Measurements from ENCODE around the gene ARMC9.
"Not testable (repeated sequence)": the region's sequence is repeated elsewhere in the genome, so short reads cannot be mapped to it uniquely, and the experiment has no call there.

The ARMC9 gene

DNA sequence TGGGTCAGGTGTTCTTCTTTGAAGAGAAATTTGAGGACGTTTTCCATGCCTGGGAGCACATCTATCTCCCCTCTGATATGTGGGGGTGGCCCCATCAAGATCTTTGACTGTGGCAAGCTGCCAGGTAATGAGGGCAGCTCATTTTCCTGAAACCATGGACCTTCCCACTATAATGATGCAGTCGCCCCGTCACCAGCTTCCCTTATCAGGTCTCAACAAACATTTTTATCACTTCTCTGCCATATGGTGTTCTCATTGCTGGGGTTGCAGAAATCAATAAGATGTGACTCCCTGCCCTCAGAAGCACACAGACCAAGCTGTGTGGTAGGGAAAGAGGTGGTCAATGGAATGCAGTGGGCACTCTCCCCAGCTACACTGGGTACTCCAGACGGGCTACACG is 148.7 kb downstream of the ARMC9 start:
- no peak for DNase-seq

DNA sequence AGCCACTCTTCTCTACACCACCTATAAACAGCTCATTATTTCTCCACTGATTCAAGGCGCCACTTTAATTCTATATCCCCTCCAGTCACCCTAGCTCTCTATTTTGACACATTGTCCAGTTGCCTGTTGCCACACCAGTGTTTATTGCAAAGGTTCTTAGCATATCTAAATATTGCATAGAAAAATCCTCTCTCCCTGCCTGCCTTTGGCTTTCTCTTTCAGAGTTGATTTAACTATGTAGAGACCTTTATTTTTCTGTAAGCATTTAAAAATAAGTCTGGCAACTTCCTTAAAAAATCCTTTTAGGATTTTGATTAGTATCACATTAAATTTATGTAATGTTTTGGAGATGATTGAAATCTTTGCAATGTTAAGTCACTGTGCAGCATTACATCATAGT is 149.2 kb downstream of the ARMC9 start:
- no peak for DNase-seq

DNA sequence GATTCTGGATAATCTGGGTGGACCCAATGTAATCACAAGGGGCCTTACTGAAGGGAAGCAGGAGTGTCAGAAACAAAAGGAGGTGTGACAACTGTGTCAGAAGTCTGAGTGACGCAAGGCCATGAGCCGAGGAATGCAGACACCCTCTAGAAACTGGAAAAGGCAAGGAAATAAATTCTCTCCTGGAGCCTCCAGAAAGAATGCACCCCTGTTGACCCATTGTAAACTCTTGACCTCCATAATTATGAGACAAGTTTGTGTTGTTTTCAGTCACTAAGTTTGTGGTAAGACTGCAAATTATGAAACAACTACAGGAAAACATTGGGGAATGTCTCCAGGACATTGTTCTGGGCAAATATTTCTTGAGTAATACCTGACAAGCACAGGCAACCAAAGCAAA is 149.7 kb downstream of the ARMC9 start:
- DNase-seq: no peak

DNA sequence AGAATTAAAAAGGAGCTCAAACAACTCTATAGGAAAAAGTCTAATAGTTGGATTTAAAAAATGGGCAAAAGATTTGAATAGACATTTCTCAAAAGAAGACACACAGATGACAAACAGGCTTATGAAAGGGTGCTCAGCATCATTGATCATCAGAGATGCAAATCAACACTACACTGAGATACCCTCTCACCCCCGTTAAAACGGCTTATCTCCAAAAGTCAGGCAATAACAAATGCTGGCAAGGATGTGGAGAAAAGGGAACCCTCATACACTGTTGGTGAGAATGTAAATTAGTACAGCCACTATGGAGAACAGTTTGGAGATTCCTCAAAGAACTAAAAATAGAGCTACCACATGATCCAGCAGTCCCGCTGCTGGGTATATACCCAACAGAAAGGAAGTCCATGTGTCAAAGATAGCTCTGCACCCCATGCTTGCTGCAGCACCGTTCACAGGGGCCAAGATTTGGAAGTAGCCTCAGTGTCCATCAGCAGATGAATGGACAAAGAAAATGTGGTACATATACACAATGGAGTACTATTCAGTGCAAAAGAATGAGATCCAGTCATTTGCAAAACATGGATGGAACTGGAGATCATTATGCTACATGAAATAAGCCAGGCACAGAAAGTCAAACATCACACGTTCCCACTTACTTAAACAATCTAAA is 150.4 kb downstream of the ARMC9 start:
- DNase-seq: no peak

GRCh38 chr2:231349374-231349735 is 150.9 kb downstream of the ARMC9 start:
- DNase-seq: not testable (repeated sequence)

- DNase-seq: no peak
Observed at GRCh38 chr2:231351648-231352047, 153.2 kb downstream of the ARMC9 start.

DNA sequence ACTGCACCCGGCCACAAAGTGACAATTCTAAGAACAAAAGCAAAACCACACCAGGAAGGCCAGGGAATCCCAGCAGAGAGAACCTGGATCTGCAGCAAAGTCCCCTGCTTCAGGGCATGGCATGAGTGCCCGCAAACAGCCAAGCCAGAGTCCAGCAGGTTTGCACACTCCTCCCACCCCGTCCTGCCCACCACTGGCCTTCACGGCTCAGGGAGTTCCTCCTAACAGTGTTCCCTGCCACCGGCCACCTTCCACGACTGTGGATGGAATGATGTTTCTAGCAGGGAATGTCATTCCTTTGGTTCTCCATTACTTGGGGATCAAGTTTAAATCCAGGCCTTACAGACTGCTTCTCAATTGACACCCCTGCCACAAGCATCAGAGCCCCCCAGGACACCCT is 155.0 kb downstream of the ARMC9 start:
- DNase-seq: no peak

GRCh38 chr2:231355508-231356465 is 157.4 kb downstream of the ARMC9 start:
- no peak for DNase-seq

DNA sequence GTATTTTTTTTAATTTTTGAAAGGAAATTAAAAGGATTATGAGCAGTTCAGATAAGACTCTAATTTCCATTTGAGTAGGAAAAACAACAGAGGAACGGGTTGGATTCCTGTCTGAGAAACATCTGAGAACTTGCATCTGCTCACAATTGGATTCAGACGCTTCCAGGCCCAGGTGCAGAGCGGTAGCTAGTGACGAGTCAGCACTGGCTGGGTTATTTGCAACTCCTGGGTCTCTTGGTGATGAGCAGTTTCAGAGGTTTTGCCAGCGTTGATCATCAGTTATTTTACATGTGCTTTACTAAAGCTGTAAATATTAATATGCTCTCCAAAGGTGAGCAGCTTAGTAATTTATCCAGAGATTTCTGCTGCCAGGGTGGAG is 158.0 kb downstream of the ARMC9 start:
- no peak for DNase-seq

- DNase-seq: no peak
Observed at GRCh38 chr2:231357048-231357447, 158.6 kb downstream of the ARMC9 start.

GRCh38 chr2:231357931-231358330 is 159.5 kb downstream of the ARMC9 start:
- DNase-seq: no peak

DNA sequence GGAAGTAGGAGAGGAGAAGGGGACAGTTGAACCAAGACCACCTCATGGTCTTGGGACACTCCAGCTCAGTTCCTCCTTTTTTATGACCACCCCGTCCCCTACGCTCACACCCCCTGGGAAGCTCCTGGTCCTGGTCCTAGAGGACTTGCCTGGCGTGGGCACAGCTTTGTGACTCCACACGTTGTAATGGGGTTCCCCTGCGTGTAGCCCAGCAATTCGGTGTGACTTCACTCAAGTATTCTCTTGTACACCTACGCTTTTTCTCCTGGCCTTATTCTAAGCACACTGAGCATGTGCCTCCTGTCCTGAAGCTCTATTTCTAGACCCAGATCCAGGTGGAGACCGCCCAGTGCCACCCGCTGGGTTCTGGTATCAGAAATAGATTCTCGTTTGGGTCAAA is 161.0 kb downstream of the ARMC9 start:
- DNase-seq: no peak

- DNase-seq: no peak
Observed at GRCh38 chr2:231359948-231360347, 161.5 kb downstream of the ARMC9 start.

DNA sequence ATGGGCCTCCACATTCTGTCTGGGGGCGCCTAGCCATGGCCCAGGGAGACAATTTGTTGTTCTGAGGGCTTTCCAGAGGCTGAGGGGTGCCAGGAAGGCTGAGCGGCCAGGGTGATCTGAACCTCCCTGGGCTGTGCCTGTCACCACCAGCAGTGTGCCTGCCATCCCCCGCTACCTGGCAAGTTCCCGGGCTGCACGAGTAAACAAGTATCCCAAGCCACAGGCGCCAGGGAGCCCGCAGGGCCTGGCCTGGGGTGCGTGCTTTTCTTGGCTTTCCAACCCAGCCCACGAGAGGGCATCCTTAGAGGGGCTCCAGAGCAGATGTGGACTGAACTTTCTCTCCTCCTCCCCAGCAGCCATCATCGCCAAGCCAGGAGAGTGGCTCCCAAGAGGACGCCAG is 162.0 kb downstream of the ARMC9 start:
- no peak for DNase-seq

DNA sequence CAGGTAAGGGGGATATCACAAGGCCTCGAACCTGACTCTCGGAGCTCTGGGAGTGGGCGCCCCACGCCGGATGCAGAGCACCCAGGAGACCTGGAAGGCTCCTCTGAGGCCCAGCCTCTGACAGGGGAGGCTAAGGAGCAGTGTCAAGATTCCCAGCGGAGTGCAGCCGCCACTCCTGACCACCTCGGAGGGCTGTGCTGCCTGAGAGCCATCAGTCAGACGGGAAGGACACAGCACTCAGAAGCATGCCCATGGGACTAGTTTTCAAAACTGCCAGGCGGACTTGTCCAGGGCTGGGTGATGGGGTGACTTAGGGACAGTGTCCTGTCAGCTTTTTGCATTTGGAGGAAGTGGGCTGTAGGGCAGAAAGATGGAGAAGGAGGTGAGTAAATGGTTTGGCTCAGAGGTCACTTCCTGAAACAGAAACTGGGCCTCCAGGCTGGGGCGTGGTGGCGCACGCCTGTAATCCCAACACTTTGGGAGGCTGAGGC is 162.5 kb downstream of the ARMC9 start:
- no peak for DNase-seq

GRCh38 chr2:231361701-231362554 is 163.5 kb downstream of the ARMC9 start:
- no peak for DNase-seq

DNA sequence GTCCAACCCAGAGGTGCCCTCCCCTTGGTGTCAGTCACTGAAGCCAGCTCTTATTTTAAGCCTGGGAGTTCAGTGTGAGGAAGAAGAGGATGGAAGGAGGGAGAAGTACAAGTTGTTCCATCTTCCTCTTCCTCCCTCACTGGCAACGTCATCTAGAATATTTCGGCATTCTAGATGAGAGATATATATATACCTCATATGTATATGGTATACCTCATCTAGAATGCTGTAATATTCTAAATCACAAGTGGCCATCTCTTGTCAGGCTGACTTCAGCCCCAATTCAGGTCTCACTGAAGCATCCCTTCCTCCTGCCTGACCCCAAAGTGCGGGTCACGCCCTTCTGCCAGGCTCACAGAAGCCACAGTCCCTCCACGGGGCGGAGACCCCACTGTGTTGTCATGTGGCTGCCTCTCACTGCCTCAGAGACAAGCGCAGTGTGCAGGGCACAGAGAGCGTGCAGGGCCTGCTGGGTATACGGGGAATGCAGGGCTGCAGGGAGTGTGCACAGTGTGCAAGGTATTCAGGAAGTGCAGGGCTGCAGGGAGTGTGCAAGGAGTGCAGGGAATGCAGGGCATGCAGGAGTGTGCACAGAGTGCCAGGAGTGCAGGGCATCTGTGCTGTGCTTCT is 164.2 kb downstream of the ARMC9 start:
- no peak for DNase-seq

DNA sequence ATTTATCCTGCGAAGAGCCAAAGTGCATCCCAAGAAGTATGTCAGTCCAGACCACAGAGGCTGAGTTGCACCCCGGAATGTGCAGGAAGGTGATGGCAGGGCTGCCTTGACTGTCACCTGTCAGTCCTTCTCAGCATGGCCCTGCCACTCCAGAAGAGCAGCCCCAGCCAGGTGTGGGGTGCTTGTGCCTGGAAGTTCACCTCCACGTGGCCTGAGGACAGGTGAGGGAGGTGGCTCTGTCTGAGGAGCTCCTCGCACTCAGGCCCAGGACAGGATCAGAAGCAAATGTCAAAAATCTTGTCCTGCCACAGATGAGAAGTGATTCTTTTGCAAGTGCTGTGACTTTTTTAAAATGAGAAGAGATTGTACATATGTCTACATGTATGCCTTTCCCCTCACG is 165.6 kb downstream of the ARMC9 start:
- DNase-seq: no peak

- no peak for DNase-seq
Observed at GRCh38 chr2:231364961-231365810, 166.8 kb downstream of the ARMC9 start.

GRCh38 chr2:231367178-231367577 is 168.7 kb downstream of the ARMC9 start:
- no peak for DNase-seq

- DNase-seq: no peak
Observed at GRCh38 chr2:231369580-231370428, 171.4 kb downstream of the ARMC9 start.
